Activated naive CD4-positive, alpha-beta T cell (primary cell): ENCODE measurements around the gene RCL1.

Experiments used
- DNase-seq, 4 experiments: peaks; one replicate each; lab custom pipeline; 2025; lab: John Stamatoyannopoulos, UW

RCL1 gene

GRCh38 chr9:4812858-4813257, 20.1 kb downstream of the RCL1 start:
- DNase-seq = no peak

- no peak for DNase-seq
Measured at GRCh38 chr9:4814913-4815312, 22.2 kb downstream of the RCL1 start.

- DNase-seq = no peak
Measured at GRCh38 chr9:4815381-4815956, 22.7 kb downstream of the RCL1 start.

- no peak for DNase-seq
Measured at GRCh38 chr9:4820168-4820567, 27.4 kb downstream of the RCL1 start.

GRCh38 chr9:4821133-4821532, 28.4 kb downstream of the RCL1 start:
- DNase-seq = no peak

- no peak for DNase-seq
Measured at GRCh38 chr9:4822057-4822456, 29.3 kb downstream of the RCL1 start.

GRCh38 chr9:4826417-4827166, 33.8 kb downstream of the RCL1 start:
- no peak for DNase-seq

- DNase-seq = no peak
Measured at GRCh38 chr9:4827224-4827623, 34.5 kb downstream of the RCL1 start.

- no peak for DNase-seq
Measured at GRCh38 chr9:4828761-4829160, 36.0 kb downstream of the RCL1 start.

- DNase-seq = no peak
Measured at GRCh38 chr9:4829969-4830368, 37.2 kb downstream of the RCL1 start.

- DNase-seq = no peak
Measured at GRCh38 chr9:4830699-4831098, 38.0 kb downstream of the RCL1 start.

GRCh38 chr9:4831119-4831518, 38.4 kb downstream of the RCL1 start:
- no peak for DNase-seq

- no peak for DNase-seq
Measured at GRCh38 chr9:4831944-4832343, 39.2 kb downstream of the RCL1 start.

- DNase-seq = no peak
Measured at GRCh38 chr9:4832786-4833579, 40.2 kb downstream of the RCL1 start.

GRCh38 chr9:4833781-4834560, 41.2 kb downstream of the RCL1 start:
- DNase-seq = no peak

GRCh38 chr9:4836676-4837075, 43.9 kb downstream of the RCL1 start:
- DNase-seq = no peak

- DNase-seq = no peak
Measured at GRCh38 chr9:4837261-4838188, 44.8 kb downstream of the RCL1 start.

GRCh38 chr9:4838189-4838546, 45.4 kb downstream of the RCL1 start:
- no peak for DNase-seq

- DNase-seq = no peak
Measured at GRCh38 chr9:4839470-4839912, 46.7 kb downstream of the RCL1 start.

GRCh38 chr9:4840018-4840417, 47.3 kb downstream of the RCL1 start:
- no peak for DNase-seq

GRCh38 chr9:4842213-4842612, 49.5 kb downstream of the RCL1 start:
- no peak for DNase-seq
